ENCODE measurements around the gene SPDYE2B.
"Not testable (repeated sequence)": the region's sequence is repeated elsewhere in the genome, so short reads cannot be mapped to it uniquely, and the experiment has no call there.

The SPDYE2B gene

DNA sequence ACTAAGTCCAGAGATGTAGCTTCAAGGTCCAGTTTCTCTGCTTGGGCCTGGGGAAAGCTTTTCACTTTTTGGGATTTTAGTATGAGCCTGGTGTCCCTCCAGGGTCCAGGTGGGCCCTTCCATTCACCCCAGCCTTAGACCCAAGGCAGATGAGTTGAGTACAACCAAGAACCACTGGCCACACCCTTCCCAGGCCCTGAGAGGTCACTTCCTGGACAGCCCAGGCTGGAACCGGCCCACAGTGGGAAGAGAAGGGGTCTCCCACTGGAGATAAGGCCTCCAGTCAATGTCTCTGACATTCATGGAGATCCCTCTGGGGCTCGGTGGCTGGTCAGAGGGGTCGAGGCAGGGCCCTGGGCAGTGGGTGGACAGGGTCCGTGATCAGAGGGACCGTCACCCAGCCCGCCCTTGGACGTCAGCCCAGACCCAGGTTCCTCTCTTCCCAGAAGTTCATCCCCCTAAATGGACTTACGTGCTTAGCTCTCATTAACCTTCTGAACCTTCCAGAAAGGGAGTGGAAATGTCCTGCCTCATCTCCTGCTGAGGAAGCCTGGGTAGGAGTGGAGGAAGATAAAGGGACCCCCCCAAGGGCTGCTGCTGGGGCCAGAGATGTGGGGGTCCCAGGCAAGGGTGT is 22.7 kb upstream of the SPDYE2B start:
- not testable (repeated sequence) for H3K4me1 Mint-ChIP-seq; H3K27me3 Mint-ChIP-seq (ENCODE audit: low read depth); H3K4me3 Mint-ChIP-seq; H3K27ac Mint-ChIP-seq; H3K36me3 Mint-ChIP-seq (ENCODE audit: low read depth); H3K9me3 Mint-ChIP-seq

DNA sequence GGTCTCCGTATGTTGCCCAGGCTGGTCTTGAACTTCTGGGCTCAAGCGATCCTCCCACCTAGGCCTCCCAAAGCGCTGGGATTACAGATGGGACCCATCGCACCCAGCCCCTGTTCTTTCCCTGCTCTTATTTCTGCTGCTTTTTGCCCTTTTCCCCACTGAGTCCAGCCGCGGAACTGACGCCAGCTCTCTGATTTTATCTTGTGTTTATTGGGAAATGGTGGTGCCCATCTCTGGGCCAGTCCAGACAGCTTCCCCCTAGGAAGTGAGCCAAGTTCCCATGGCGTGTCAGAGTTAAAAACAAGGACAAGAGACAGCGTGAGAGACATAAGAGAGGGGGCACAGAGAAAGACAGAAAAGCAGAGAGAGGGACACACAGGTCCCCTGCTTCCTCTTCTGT is 19.5 kb upstream of the SPDYE2B start:
- H3K9me3 Mint-ChIP-seq; H3K4me3 Mint-ChIP-seq; H3K4me1 Mint-ChIP-seq; H3K36me3 Mint-ChIP-seq (ENCODE audit: low read depth); H3K27me3 Mint-ChIP-seq (ENCODE audit: low read depth); H3K27ac Mint-ChIP-seq: not testable (repeated sequence)

DNA sequence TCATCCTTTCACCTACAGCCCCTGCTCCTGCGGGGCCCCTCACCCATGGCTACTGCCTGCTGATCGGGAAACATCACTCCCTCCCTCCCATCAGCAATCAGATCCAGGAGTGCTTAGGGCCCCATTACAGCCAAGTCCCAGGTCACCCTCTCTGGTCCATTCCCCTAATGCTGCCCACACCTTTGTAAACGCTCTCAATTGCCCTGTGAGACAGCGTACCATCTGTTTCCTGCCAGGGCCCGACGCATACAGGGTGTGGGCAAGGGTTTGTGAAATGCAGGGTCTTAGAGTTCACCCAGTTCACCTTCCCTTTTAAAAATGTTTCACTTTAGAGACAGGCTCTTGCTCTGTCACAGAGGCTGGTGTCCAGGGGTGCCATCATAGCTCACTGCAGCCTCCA is 15.8 kb upstream of the SPDYE2B start:
- H3K9me3 Mint-ChIP-seq; H3K27me3 Mint-ChIP-seq (ENCODE audit: low read depth); H3K27ac Mint-ChIP-seq; H3K36me3 Mint-ChIP-seq (ENCODE audit: low read depth); H3K4me3 Mint-ChIP-seq; H3K4me1 Mint-ChIP-seq: not testable (repeated sequence)

DNA sequence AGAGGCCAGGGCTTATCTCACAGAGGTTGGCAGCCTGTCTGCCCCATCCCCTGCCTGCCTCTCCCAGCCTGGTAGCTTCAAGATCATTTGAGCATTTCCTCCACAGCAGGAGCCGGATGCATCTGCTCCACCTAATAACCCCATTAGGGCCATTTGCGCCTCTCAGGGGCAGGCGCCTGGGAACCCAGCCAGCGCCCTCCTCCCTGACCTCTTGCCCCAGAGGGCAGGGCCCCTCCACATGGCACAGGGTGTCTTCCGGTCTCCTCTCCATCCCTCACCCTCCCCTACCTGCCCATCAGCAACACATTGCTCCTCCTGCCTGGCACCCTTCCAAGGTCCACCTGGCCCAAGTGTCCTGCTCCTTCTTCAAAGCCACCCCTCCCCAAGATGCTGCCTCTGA is 14.8 kb upstream of the SPDYE2B start:
- not testable (repeated sequence) for H3K36me3 Mint-ChIP-seq (ENCODE audit: low read depth); H3K27ac Mint-ChIP-seq; H3K4me1 Mint-ChIP-seq; H3K27me3 Mint-ChIP-seq (ENCODE audit: low read depth); H3K4me3 Mint-ChIP-seq; H3K9me3 Mint-ChIP-seq

DNA sequence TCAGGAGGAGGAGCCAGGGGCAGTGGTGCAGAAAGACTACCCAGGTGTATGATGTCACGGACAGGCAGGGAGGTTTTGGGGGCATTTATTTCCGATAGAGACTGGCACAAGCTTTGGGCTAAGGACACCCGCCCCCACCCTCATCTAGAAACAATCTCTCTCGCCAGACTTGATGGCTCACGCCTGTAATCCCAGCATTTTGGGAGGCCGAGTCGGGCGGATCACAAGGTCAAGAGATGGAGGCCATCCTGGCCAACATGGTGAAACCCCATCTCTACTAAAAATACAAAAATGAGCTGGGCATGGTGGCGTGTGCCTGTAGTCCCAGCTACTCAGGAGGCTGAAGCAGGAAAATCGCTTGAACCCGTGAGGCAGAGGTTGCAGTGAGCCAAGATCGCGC is 13.2 kb upstream of the SPDYE2B start:
- not testable (repeated sequence) for H3K4me1 Mint-ChIP-seq; H3K27me3 Mint-ChIP-seq (ENCODE audit: low read depth); H3K4me3 Mint-ChIP-seq; H3K27ac Mint-ChIP-seq; H3K9me3 Mint-ChIP-seq; H3K36me3 Mint-ChIP-seq (ENCODE audit: low read depth)

DNA sequence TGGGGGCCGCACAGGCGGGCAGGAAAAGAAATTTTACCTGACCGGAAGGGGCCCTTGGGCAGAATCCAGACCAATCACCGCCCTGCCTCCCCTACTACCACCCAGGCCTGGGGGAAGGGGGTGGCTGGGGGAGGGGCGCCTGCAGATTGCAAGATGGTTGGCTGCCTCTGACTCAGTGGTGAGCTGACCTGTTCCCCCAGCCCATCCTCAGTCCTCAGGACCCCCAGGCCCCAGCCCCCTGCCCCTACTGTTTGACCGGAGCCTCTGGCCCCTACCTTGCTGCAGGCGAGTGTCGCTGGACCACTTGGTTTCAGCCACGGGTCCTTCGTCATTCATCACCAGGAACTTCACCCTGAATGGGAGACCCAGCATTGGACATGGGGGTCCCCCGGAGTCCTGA is 11.3 kb upstream of the SPDYE2B start:
- H3K36me3 Mint-ChIP-seq (ENCODE audit: low read depth); H3K4me1 Mint-ChIP-seq; H3K27me3 Mint-ChIP-seq (ENCODE audit: low read depth); H3K9me3 Mint-ChIP-seq; H3K27ac Mint-ChIP-seq; H3K4me3 Mint-ChIP-seq: not testable (repeated sequence)

DNA sequence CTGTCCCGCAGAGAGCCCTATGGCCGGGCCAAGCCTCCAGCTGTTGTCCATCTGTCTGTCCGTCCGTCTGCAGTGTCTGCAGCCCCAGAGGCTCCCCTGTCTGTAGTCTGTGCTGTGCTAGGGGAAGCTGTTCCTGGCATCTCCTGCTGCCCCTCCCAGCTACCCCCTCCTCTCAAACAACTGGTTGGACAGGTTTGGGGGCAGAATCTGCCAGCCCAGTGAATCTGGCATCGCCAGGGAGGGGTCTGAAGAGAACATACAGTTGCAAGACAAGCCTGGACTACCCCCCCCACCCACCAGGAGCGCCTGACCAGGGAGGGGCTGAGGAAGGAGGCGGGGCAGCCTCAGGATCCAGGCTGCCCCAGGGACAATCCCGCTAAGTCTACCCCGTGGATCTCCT is 7.4 kb upstream of the SPDYE2B start, which contains the start of gene UPK3BL1:
Gene UPK3BL1 (minus strand): TSS at position 101 of the 400 bp plus-strand sequence. CDS start 50 bp downstream, at position 51.
- not testable (repeated sequence) for H3K4me1 Mint-ChIP-seq, H3K4me3 Mint-ChIP-seq, H3K9me3 Mint-ChIP-seq

DNA sequence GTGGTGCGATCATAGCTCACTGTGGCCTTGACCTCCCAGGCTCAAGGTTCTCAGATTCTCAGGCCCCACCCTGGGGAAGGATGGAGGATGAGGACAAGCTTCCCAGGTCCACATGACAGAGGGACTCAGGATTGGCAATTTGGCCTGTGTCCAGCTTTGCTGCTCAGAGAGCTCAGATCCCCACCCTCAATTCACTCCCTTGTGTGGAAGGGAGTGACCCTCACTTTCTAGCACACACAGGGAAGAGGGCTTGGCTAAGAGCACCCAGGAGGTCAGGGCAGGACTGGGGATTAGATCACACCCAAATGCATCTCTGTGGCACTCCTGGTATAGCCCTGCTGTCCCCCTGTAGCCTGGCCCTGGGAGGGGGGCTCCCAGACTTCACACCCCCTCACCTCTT is 6.7 kb upstream of the SPDYE2B start:
- H3K27ac Mint-ChIP-seq; H3K9me3 Mint-ChIP-seq; H3K4me1 Mint-ChIP-seq; H3K4me3 Mint-ChIP-seq; H3K27me3 Mint-ChIP-seq (ENCODE audit: low read depth); H3K36me3 Mint-ChIP-seq (ENCODE audit: low read depth): not testable (repeated sequence)

More for the DNA sequence above, 7.4 kb upstream of the SPDYE2B start, which contains the start of gene UPK3BL1:
- H3K36me3 Mint-ChIP-seq (ENCODE audit: low read depth); H3K27ac Mint-ChIP-seq; H3K27me3 Mint-ChIP-seq (ENCODE audit: low read depth): not testable (repeated sequence)

DNA sequence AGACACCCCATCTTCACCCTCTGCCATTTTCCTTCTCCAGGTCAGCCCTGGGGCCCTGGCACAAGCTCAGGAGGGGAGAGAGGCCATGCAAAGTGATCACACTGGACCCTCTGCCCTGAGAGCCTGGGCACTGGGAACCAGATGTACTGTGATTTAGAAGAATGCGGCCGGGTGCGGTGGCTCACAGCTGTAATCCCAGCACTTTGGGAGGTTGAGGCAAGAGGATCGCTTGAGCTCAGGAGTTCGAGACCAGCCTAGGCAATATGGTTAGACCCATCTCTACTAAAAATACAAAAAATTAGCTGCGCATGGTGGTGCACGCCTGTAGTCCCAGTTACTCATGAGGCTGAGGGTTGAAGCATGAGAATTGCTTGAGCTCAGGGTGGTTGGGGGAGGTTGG is 2.3 kb upstream of the SPDYE2B start:
- H3K9me3 Mint-ChIP-seq; H3K27me3 Mint-ChIP-seq (ENCODE audit: low read depth); H3K27ac Mint-ChIP-seq; H3K4me3 Mint-ChIP-seq; H3K4me1 Mint-ChIP-seq; H3K36me3 Mint-ChIP-seq (ENCODE audit: low read depth): not testable (repeated sequence)

DNA sequence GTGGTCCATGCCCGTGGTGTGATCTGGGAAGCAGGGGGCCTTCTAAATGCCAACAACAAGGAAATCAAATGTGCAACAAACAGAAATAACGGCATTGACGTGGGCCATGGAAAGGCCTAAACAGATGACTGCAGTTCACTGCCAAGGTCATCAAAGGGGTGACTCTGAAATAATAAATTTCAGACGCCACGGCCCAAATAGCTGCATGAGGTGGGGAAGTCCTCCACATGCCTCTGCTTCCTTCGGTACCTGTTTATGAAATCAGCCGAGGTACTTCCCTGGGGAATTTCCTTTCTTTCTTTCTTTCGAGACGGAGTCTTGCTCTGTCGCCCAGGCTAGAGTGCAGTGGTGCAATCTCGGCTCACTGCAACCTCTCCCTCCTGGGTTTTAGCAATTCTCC is 14.6 kb downstream of the SPDYE2B start:
- H3K4me3 Mint-ChIP-seq; H3K4me1 Mint-ChIP-seq; H3K36me3 Mint-ChIP-seq (ENCODE audit: low read depth); H3K27me3 Mint-ChIP-seq (ENCODE audit: low read depth); H3K27ac Mint-ChIP-seq; H3K9me3 Mint-ChIP-seq: not testable (repeated sequence)

DNA sequence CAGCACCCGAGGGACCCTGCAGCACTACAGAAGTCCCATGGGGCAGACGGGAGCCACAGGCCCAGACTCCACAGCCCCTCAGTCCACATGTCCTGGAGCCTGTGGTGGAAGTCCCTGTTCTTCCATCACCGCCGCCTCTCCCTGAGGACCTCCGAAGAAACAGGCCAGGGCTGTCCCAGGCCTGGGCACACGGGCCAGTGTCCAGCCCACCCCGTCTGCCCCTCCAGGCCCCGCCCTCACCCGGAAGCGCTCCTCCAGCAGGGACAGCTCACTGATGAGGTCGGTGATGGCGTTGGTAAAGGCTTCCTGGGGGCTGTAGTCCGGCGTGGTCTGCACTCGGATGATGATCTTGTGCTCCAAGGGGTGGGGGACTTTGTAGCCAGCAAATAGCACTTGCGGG is 16.7 kb downstream of the SPDYE2B start:
- not testable (repeated sequence) for H3K36me3 Mint-ChIP-seq (ENCODE audit: low read depth); H3K27ac Mint-ChIP-seq; H3K4me1 Mint-ChIP-seq; H3K4me3 Mint-ChIP-seq; H3K27me3 Mint-ChIP-seq (ENCODE audit: low read depth); H3K9me3 Mint-ChIP-seq

DNA sequence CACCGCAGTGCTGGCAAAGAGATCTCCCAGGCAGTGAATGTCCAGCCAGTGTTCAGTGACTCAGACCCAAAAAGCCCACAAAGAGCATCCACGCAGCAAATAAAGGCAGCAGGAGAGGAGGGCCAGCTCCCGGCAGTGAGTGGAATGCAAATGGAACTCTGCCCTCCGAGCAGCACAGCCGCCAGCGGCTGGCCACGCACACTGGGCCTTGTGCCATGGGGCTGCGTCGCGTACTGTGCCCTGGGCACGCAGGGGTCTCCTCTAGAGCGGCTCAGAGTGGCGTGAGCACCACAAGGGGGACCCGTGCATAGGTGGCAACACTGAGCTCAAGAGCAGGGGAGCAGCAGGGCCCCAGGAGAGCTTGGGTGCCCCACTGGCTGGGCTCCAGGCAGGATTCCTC is 17.4 kb downstream of the SPDYE2B start:
- H3K27ac Mint-ChIP-seq; H3K4me1 Mint-ChIP-seq; H3K27me3 Mint-ChIP-seq (ENCODE audit: low read depth); H3K36me3 Mint-ChIP-seq (ENCODE audit: low read depth); H3K9me3 Mint-ChIP-seq; H3K4me3 Mint-ChIP-seq: not testable (repeated sequence)
